ENCODE measurements around the gene LRRC4B.
"Not testable (repeated sequence)": the region's sequence is repeated elsewhere in the genome, so short reads cannot be mapped to it uniquely, and the experiment has no call there.

LRRC4B gene

DNA sequence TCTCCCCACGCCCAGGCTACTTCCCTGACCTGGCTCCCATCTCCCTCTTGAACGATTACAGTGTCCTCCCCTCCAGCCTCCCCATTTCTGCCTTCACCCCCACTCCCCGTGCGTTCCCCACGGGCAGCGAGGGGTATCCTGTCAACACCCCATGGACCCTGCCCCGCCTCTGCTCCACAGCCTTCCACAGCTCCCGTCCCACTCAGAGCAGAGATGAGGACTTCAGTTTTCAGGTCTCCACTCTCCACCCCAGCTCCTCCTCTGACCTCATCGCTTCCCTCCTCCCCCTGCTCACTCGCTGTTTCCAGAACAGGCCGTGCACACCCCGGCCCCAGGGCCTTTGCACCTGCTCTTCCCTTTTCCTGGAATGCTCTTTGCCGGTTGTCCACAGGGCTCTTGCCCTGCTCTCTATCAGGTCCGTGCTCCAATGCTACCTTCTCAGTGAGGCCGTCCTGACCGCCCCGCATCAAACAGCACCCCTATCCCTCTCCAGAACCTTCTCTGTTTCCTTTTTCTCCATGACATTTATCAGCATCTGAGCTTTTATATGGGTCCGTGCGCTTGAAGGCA is 15.0 kb downstream of the LRRC4B start:
- no peak for DNase-seq (ENCODE audit: low read depth in 3 of 3)

DNA sequence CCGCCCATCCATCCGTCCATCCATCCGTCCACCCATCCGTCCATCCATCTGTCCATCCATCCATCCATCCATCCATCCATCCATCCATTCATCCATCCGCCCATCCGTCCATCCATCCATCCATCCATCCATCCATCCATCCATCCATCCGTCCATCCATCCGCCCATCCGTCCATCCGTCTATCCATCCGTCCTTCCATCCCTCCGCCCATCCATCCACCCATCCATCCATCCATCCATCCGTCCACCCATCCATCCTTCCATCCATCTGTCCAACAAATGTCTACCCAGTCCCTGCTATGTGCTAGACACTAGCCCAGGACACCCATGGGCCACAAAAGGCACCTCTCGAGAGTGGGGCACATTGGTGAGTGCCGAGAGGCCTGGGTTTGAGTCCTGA is 15.7 kb downstream of the LRRC4B start:
- no peak for DNase-seq (ENCODE audit: low read depth in 3 of 3)

DNA sequence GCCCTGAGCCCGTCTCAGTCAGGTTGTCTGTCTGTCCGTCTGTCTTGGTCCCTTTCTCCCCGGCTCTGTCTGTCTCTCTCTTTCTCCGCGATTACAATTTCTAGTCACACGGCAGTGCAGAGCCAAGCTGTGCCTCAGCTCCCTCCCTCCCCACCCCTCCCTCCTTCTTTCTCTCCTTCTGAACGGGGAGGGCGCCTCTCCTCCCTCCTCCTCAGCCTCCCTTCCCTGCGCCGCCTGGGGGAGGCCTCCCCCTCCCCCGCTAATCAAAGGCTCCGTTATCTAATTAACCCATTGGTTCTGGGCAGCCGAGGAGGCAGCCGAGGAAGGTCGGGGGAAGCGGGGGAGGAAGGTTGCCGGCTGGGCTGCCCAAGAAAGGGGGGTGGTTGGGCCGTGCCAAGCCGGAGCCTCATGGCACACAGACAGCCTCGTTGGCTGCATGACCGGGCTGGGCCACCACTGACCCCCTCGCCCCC is 16.5 kb downstream of the LRRC4B start:
- no peak for DNase-seq (ENCODE audit: low read depth in 3 of 3)

DNA sequence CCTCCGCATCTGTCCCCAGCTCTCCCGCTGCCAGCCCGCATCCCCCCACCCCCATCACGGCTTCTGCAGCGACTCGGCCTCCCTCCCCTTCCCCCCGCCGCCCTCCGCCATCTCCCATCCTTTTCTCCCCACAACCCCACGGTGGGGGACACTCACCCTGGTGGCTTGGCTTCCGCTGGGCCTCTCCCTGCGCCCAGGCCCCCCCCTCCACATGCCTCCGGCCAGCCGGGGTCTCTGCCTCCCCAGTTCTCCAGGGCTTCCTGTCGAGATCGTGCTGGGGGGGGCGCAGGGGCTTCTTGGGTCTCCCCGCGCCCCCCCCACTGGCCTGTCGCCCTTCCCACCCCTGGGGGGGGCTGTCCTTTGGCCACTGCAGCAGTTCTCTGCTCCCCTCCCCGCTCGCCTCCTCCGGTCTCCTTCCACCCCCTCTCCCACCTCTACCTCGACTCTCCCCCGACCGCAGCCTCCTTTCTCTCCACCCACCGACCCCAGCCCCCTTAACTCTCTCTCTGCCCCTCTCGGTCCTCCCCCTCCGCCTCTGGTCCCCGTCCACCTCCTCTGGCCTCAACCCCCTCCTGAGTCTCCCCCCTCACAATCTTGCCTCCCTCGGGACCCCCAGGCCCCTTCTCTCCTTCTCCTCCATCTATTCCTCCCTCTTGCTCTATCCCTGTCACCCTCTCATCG is 17.1 kb downstream of the LRRC4B start:
- DNase-seq (ENCODE audit: low read depth in 3 of 3), result no peak

DNA sequence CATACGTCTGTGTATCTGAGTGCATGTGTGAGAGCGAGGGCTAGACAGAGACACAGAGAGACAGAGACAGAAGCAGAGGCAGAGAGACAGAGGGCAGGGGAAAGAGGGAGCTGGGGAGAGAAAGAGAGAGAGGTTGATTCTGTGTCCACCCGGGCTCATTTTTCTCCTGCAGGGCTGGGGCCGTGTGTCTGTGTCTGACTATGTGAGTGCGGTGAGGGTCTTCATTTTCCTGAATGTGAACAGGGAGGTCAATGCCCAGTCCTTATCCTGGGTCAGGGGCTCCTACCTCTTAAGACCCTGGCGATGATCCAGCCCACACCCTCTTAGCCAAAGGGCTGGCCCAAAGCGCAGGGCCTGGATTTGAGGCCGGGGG is 17.7 kb downstream of the LRRC4B start:
- no peak for DNase-seq (ENCODE audit: low read depth in 3 of 3)

DNA sequence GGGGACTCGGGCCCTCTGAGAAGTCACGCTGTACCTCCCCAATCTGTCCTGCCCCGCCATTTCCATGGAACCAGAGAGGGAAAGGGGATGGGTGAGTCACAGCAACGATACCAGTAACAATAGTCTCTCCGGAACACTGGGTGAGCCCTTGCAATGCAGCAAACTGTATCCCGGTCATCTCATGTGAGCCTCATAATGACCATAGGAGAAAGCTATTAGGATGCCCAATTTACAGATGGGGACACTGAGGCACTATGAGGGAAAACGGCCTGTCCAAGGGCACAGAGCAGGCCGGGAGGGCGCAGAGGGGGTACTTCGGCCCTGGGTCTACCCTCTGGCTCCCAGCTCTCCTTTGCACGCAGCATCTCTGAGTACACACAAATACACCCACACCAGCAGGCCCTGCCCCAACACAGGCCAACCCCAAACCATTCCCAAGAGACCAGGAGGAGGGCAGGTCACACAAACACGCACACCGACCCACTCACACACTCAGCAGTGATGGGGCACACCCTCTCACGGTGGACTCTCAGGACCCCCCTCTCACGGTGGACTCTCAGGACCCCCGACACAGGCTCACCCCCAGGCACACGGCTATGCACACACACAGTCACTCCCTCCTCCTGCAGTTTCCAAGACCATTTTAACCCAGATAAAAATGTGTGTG is 18.2 kb downstream of the LRRC4B start:
- DNase-seq (ENCODE audit: low read depth in 3 of 3), result no peak

DNA sequence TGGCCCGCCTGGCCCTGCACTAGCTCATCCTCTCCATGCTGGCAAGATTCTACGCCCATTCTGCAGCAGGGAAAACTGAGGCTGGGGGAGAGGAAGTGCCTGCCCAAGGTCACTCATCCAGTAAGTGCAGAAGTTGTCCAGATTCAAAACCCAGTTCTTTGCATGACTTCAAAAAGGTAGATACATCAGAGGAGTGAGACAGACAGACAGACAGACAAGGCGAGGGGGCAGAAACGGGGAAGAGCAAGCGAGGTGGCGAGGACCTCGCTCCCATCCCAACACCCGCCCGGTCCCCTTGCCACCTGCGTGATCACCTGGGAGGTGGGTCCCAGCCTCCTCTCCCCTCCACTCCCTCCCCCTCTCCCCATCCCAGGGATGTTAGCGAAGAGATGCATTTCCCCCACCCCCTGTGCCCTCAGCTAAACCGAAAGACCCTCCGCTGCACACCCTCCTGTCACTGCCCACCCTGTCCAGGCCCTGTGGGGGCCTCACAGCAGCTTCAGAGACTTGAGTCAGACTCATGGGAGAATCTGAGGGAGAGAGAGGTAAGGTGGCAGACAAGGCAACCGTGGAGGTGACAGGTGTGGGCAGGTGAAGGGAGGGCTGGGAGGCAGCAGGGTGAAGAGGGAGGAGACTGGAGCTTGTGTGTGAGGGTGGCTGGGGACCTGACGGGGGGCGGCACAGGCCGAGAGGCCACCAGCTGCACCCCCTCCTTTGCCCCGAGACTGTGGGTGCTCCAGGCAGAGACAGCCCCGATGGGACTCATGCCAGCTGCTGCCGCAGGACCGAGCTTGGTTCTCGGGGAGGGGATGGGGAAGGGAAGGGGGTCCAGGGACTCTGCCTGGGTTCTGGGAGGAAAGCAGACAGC is 18.9 kb downstream of the LRRC4B start:
- no peak for DNase-seq (ENCODE audit: low read depth in 3 of 3)

DNA sequence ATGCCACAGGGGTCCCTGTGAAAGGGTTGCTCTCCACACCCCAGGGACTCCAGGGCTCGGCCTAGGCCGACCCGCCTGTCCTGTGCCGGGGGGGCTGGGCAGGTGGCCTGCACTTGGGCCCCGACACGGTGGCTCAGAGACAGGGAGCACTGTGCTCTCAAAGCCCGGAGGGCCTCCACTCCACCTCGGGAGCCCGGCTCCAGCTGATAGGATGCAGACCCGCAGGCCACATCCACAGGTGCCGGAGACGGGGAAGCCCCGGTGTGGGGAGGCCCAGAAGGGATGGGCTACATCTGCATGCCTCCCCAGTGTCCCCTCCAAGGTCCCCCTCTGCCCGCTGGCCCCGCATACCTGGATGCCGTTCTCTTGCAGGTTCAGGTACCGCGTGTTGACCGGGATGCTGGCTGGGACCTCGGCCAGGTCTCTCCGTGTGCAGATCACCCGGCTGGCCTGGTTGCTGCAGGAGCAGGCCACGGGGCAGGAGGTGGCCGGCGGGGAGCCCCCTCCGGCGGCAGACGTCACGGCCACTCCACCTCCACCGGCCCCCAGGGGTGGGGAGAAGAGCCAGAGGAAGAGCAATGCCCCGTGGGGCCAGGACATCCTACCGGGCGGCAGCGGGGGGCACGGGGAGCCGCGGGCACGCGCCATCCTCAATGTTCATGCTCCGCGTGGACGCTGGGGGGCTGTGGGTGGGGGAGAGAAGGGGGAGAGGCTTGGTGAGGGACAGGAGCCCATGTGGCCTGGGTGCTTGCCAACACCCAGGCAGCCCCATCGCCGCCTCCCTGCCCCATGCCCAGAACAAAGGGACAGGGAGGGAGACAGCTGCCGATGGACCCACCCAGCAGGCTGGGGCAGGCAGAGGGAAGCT is 19.8 kb downstream of the LRRC4B start:
- DNase-seq (ENCODE audit: low read depth in 3 of 3), result no peak

DNA sequence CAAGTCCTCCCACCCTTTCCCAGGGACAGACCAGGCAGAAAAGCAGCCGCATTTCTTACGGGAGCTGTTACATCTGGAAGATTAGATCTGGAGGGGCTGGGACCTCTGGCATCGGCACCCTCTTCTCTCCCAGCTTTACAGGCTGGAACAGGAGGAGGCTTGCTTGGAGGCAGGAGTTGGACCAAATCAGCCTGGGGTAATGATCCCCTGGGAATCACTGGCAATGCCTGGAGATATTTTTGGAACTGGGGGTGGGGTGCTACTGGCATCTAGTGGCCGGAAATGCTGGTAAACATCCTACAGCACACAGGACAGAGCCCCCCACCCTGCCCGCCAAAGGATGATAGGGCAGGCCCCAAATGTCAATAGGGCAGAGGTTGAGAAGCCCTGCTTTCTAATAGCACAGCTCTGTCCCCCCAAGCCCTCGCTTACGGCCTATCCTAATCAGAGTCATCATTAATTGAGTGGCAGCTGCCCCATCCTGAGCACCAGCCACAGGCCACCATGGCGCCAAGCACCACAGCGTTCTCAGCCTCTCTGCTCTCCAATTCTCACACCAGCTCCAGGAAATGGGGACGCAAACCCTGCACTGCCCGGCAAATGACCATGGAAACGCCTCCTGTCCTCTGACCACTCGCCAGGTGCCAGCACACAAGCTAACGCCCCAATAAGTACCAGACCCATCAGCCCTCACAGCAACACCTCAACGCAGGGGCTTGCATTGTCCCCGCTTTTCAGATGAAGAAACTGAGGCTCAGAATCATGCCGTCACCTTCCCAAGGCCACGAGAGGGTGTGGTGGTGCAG is 20.6 kb downstream of the LRRC4B start:
- no peak for DNase-seq (ENCODE audit: low read depth in 3 of 3)

DNA sequence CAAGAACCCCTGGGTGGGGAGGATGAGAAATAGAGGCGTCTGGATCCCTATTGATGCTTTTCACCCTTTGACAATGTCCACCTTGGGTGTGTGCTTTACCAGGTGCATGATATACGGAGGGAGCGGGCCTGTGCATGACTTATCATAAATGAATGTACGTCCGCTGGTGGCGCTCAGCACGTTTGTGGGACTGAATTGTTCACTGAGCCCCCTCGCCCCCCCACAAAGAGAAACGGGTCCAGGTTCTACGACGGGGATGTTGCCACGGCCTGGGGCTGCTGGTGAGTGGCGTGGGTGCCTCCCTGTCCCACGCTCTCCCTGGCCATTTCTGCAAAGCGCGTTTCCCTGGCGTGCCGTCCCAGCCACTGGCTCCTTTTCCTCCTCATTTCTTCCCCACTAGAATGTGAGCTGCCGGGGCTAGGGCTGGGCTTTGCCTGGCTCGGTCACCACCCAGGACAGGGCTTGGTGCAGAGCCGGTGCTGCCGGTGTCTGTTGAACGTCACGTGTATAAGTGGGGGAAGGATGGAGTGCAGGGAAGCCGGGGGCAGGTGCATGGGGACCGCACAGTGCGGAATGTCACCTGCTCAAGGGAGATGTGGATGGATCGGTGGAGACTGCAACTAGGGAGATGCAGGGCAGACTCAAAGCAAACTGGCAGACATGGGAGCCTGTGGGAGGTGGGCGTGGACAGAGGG is 21.6 kb downstream of the LRRC4B start:
- DNase-seq (ENCODE audit: low read depth in 3 of 3), result no peak

DNA sequence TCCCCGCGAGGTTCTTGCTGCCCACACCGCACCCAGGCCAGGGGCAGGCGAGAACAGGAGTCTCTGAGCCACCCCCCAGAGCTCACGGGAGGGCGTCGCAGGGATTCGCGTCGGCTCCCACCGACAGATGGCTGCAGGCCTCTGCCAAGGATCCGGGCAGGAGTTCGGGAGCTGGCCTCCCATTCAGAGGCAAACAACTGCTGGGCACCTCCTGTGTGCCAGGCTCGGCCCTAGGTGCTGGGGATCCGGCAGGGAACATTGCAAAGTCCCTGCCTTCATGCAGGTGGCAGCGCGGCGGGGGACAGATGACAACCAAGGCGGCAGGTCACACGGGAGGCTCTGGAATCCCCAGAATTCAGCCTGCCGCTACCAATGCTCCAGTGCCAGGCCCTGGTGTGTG is 25.3 kb downstream of the LRRC4B start:
- no peak for DNase-seq (ENCODE audit: low read depth in 3 of 3)

DNA sequence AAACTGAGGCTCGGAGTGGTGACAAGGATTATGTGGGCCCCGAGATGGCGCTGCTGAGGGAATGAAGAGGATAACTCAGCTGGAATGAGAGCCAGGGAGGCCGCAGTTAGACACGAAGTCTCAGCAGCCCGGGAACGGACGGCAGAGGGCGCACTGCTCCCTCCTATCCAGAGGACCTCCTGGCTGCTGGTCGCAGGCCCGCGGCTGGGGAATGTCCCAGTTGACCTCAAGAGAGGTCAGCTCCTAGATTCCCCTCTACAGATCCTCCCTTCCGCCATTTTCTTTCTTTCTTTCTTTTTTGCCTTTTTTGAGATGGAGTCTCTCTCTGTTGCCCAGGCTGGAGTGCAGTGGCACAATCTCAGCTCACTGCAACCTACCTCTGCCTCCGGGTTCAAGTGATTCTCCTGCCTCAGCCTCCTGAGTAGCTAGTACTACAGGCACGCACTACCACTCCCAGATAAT is 30.4 kb downstream of the LRRC4B start:
- peak; percentile 49 to 64 (median 64) for DNase-seq (ENCODE audit: low read depth in 3 of 3)

DNA sequence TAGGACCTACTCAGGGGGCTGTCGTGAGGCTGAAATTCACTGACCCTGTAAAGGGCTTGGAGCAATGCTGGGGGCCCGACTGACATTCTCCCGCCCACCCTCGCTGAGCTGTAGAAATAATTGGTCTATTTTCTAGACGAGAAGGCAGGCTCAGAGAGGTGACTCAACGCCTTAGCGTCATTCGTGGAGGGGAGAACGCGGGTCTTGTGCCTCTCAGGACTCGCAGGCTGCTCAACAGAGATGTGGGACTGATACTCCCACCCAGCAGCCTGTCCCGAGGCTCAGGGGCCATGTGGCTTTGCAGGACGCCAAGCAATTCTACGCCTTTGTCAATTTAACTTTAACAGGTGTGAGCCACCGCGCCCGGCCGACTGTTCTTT is 30.9 kb downstream of the LRRC4B start:
- no peak for DNase-seq (ENCODE audit: low read depth in 3 of 3)

DNA sequence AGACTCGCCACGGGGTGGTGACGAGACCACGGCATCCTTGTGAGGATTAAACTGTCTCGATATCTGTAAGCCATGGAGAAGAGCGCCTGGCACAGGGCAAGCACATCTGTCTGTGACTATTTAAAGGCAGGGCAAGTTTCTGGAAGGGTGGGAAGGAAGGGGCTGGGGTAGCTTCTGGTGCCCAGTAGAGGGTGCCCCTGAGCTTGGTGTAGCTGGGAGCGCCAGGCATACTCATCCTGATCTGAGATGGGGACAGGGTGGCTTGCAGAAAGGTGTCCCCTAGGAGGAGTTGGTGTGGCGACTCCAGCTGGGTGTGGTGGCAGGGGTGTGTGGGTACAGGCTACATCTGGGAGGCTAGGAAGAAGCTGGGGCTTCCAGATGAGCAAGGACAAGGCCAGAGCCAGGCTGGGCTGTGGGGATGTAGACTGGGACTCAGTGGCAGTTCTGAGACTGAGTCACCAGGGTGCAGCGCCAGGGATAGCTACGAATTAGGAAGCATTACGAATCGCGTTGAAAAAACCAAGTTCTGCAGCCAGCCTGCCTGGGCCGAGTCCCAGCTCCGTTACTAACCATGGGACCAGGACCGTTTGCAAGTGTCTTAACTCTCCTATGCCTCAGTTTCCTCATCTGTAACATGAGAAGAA is 31.5 kb downstream of the LRRC4B start:
- no peak for DNase-seq (ENCODE audit: low read depth in 3 of 3)

DNA sequence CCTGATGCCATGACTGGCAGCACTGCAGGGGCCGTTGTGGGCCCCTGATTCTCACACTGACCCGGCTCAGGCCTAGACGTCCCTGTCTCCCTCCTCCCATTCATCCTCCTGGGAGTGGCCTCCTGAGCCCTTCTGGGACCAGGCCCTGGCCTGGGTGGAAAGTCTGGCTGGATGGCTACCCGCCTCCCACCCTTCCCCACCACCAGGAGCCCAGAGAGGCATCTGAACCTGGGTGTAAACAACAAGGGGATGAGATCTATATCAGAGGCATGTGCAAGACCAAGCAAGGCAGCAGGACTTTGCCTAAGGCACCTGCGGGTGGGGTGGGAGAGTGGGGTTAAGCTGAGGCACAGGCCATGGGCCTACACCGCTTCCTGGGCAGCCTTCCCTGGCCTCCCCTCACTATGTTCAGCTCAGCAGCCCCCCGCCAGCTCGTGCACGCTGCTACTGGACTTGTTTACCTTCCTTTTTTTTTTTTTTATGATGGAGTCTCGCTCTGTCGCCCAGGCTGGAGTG is 32.5 kb downstream of the LRRC4B start:
- DNase-seq (ENCODE audit: low read depth in 3 of 3), result no peak

DNA sequence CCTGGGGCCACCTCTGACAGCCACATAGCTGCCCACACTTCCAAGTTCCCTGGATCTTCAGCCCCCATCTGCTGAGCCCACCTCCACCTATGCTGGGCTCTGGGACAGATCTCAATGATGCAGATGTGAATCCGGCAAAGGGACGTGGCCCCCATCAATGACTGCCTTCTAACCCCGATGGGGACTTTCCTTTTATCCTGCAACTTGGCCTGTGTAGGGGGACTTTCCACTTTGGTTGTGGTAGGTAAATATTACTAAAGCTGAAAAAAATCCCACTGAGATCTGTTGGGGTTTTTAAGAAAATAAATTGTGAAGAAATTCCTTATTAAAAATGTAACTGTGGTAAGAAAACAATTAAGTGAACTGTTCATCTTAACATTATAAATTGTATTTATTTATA is 33.8 kb downstream of the LRRC4B start:
- DNase-seq (ENCODE audit: low read depth in 3 of 3), result no peak

DNA sequence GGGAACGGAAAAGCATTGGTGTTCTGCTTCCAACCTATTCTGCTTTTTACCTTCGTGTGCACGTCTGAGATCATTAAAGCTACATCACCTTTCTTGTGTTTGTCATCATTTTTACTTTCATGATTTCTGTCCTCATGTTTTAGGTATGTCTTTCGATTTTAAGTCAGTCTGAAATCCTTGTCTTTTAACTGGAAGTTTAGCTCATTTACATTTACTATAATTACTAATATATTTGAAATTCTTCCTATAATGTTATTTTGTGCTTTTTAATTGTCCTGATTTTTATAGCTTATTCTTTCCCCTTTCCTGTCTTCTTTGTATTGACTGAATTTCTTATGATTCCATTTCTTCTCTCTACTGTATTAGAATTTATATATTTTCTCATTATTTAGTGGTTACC is 35.3 kb downstream of the LRRC4B start:
- no peak for DNase-seq (ENCODE audit: low read depth in 3 of 3)

DNA sequence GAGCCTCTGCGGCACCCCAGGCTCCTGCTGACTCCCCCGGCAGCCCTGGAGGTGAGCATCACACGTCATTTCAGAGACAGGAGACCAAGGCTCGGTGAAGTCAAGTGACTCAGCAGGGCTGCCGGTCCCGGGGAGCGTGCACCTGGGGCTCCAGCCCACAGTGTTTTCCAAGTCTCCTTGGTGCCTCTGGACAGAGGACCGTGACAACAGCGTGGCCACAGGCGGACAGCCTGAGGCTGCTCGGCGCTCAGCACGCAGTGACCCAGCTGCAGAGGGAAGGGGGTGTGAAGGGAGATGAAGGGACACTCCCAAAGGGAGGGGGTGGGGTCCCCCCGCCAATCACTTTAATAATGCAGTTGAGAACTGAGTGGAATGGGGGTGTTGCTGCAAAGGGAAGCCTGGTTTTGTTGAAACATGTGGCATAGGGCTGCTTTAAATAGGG is 37.0 kb downstream of the LRRC4B start:
- no peak for DNase-seq (ENCODE audit: low read depth in 3 of 3)

DNA sequence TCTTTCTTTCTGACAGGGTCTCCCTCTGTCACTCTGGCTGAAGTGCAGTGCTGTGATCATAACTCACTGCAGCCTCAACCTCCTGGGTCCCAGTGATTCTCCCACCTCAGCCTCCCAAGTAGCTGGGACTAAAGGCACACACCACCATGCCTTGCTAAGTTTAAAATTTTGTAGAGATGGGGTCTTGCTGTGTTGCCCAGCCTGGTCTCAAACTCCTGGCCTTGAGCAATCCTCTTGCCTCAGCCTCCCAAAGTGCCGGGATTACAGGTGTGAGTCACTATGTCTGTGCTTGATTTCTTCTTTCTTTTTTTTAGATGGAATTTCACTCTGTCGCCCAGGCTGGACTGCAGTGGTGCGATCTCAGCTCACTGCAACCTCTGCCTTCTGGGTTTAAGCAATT is 40.2 kb downstream of the LRRC4B start:
- not testable (repeated sequence) for DNase-seq (ENCODE audit: low read depth in 3 of 3)

Data from stimulated activated CD4-positive, alpha-beta T cell treated with anti-CD3 and anti-CD28 coated beads, TNF-alpha, amount 100 ng/mL, for 48 hours (primary cell).